ENCODE results near the gene ADCY4.

DNA sequence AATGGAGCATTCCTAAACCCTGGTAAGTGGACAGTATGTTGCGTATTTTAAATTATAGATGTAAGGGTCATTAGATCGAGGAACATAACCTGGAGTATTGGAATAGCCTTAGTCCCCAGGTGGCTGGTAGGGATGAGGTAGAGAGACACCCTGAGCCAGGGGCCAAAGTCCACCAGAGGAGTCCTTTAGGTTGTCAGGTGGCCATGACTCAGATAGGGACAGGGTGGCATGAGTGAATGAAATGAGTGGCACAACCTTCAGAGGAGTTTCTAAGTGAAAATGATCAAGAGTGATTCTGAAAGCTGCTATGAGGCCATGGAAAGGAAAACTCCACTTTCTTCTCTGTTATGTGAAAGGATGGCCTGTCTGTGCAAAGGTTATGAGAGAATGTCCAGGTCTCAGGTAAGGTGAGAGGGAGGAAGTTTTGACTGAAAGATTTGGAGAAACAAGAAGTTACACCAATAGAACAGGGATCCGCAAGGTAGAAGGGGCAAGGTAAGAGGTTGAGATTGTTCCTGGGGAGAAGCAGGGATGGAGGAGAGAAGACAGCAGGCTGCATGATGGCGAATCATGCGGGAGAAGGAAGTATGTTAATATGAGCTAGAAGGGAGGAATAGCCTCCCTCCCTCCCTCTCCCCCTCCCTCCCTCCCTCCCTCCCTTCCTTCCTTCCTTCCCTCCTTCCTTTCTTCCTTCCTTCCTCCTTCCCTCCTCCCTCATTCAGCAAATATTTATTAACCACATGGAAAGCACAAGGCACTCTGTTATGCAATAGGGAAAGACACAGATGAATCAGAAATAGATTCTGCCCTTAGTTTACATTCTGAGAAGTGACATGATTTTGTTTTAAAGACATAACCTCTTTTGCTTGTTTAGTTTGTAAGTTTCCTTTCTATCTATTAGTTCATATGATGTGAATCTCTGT lies 18.9 kb upstream of the ADCY4 start:
- TF ChIP-seq, protein P1, sequence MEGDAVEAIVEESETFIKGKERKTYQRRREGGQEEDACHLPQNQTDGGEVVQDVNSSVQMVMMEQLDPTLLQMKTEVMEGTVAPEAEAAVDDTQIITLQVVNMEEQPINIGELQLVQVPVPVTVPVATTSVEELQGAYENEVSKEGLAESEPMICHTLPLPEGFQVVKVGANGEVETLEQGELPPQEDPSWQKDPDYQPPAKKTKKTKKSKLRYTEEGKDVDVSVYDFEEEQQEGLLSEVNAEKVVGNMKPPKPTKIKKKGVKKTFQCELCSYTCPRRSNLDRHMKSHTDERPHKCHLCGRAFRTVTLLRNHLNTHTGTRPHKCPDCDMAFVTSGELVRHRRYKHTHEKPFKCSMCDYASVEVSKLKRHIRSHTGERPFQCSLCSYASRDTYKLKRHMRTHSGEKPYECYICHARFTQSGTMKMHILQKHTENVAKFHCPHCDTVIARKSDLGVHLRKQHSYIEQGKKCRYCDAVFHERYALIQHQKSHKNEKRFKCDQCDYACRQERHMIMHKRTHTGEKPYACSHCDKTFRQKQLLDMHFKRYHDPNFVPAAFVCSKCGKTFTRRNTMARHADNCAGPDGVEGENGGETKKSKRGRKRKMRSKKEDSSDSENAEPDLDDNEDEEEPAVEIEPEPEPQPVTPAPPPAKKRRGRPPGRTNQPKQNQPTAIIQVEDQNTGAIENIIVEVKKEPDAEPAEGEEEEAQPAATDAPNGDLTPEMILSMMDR (IDR thresholded peaks at IDR 0.05), result no peak
- no peak for TF ChIP-seq POLR2A (IDR thresholded peaks at IDR 0.05)

All from testis (tissue), 2 donors.